Karpas-422 (cell line): Measurements from ENCODE around the gene MESP2. TPM values are rescaled to one million over a fixed set of nuclear protein-coding genes. Genes with fewer than 3 reads are reported as not detected.
"Not testable (repeated sequence)": the region's sequence is repeated elsewhere in the genome, so short reads cannot be mapped to it uniquely, and the experiment has no call there.

Experiments used
- DNase-seq: peaks from one replicate; pipeline ENCODE4 v3.0.0-alpha.2; 2015
- H2AFZ ChIP-seq: fragments of 200-600 bp; sonication (generic); 2 replicates; pipeline ENCODE4 v1.6.1; 2014; ENCODE audit warnings: antibody characterized with exemption, low read length, mixed read lengths
- H3K27ac ChIP-seq: fragments of 200-600 bp; sonication (generic); 2 replicates; pipeline ENCODE4 v1.5.1; 2014; ENCODE audit warnings: mild to moderate bottlenecking, low read length, moderate library complexity
- H3K27me3 ChIP-seq: fragments of 200-600 bp; sonication (generic); 2 replicates; pipeline ENCODE4 v1.6.1; 2014; ENCODE audit warnings: low read length, mixed read lengths
- H3K36me3 ChIP-seq: fragments of 200-600 bp; sonication (generic); 2 replicates; pipeline ENCODE4 v1.6.1; 2014; ENCODE audit warnings: low read length, mixed read lengths; ENCODE audit not compliant: insufficient read depth
- H3K4me1 ChIP-seq: fragments of 200-600 bp; sonication (generic); 2 replicates; pipeline ENCODE4 v1.6.1; 2014; ENCODE audit warnings: mild to moderate bottlenecking, low read length, mixed read lengths
- H3K4me2 ChIP-seq: fragments of 200-600 bp; sonication (generic); 2 replicates; pipeline ENCODE4 v1.6.1; 2014; ENCODE audit warnings: low read length, low read depth, mild to moderate bottlenecking; ENCODE audit not compliant: poor library complexity, severe bottlenecking
- H3K4me3 ChIP-seq: fragments of 200-600 bp; sonication (generic); 2 replicates; pipeline ENCODE4 v1.5.1; 2014; ENCODE audit warnings: mild to moderate bottlenecking, antibody characterized with exemption, low read length, mixed read lengths
- H3K79me2 ChIP-seq: fragments of 200-600 bp; sonication (generic); 2 replicates; pipeline ENCODE4 v1.6.1; 2014; ENCODE audit warnings: mild to moderate bottlenecking, low read length, mixed read lengths
- H3K9ac ChIP-seq: fragments of 200-600 bp; sonication (generic); 2 replicates; pipeline ENCODE4 v1.6.0; 2014; ENCODE audit warnings: low read length
- H3K9me2 ChIP-seq: fragments of 200-600 bp; sonication (generic), shearing (Covaris generic); replicated peaks from 2 replicates; pipeline ENCODE4 v1.6.0; 2014; ENCODE audit warnings: mild to moderate bottlenecking, low read length, moderate library complexity; ENCODE audit not compliant: insufficient read depth
- H3K9me3 ChIP-seq: fragments of 300-700, 200-600 bp; sonication (generic); 2 replicates; pipeline ENCODE4 v1.6.1; 2014; ENCODE audit warnings: low read length, mixed read lengths
- H4K20me1 ChIP-seq: fragments of 200-600 bp; sonication (generic); 2 replicates; pipeline ENCODE4 v1.6.1; 2014; ENCODE audit warnings: mild to moderate bottlenecking, antibody characterized with exemption, low read length, low read depth; ENCODE audit not compliant: insufficient read depth
- total RNA-seq: library from RNA; depleted of rRNA; stranded (reverse); fragments of >200 nt; shearing (Covaris generic); gene quantifications from 2 replicates; pipeline ENCODE4 v1.2.3, GENCODE V29; 2014; ENCODE audit warnings: low replicate concordance

The MESP2 gene
- total RNA-seq, 1 experiment from 2014 or later = not detected

DNA sequence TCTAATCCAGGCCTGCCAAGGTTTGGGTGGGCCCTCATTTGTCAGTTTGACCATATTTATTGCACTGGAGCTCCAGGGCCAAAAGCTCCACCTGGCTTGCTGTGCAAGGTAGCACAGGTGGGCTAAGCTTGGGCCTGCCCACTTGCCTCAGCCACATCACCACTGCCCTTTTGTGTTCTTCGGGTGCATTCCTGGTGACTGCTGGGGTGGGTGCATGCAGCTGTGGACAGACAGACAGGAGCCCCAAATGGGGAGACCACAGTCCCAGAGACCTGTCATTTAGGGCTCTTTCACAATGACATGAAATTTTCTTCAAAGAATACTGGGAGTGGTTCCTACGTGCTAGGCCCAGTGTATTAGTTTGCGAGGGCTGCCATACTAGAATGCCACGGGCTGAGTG lies 2.7 kb downstream of the MESP2 start:
- Histone ChIP-seq H3K4me1 (no peaks in the 10 kb centered on the region), H3K36me3 (no peaks in the 10 kb centered on the region), H3K9me3 (no peaks in the 10 kb centered on the region), H3K27me3 (no peaks in the 10 kb centered on the region), H3K9ac (no peak overlapping the region), H3K9me2 (no peaks in the 10 kb centered on the region), H3K4me2 (no peak overlapping the region), H2AFZ (no peak overlapping the region), H4K20me1 (no peaks in the 10 kb centered on the region), H3K4me3 (no peak overlapping the region), H3K27ac (no peak overlapping the region), H3K79me2 (no peaks in the 10 kb centered on the region)
- DNase-seq = no peak

DNA sequence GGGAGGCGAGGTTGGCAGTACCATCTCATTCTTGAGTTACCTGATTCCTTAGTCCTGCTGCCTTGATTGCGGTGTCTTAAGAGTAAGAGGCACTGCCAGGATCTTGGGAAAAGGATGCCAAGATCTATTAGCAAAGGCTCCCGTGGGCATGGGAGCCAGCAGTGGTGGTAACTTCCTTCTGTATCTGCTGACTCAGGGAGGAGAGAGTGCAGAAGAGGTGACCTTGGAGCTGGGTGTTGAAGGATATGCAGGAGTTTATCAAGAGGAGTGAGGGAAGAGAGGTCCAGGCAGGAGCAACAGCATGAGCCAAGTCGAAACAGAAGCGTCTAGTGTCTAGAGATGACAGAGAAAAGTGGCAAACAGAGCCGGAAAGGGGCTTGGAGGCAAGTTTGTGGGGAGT lies 4.5 kb downstream of the MESP2 start:
- Histone ChIP-seq H3K79me2 (no peaks in the 10 kb centered on the region), H3K4me2 (no peak overlapping the region), H4K20me1 (no peaks in the 10 kb centered on the region), H3K36me3 (no peaks in the 10 kb centered on the region), H3K9me3 (no peaks in the 10 kb centered on the region), H3K4me3 (no peak overlapping the region), H3K27ac (no peak overlapping the region), H3K27me3 (no peaks in the 10 kb centered on the region), H3K4me1 (no peaks in the 10 kb centered on the region), H2AFZ (no peak overlapping the region), H3K9me2 (no peaks in the 10 kb centered on the region), H3K9ac (no peak overlapping the region)
- no peak for DNase-seq

DNA sequence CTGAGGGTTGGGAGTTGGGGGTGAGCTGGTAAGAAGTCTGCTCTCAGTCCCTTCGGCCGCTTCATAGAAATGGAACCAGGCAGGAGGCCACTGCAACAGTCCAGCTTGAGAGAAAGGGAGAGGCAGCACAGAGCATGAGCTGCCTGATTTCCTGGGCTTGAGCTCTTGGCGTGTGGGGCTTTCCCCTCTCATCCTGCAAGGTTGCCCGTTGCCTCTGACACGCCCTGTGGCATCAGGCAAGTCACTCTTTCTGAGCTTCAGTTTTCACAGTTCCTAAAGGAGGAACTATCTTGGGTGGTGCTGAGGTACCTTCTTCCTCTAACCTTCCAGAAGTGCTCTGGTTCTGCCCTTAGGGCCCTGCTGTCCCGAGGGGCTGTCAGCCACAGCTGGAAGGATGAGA lies 4.9 kb downstream of the MESP2 start:
- Histone ChIP-seq H3K27me3 (no peaks in the 10 kb centered on the region), H4K20me1 (no peaks in the 10 kb centered on the region), H3K9ac (no peak overlapping the region), H3K9me3 (no peaks in the 10 kb centered on the region), H3K4me1 (no peaks in the 10 kb centered on the region), H3K4me3 (no peak overlapping the region), H3K4me2 (no peak overlapping the region), H2AFZ (no peak overlapping the region), H3K36me3 (no peaks in the 10 kb centered on the region), H3K9me2 (no peaks in the 10 kb centered on the region), H3K79me2 (no peaks in the 10 kb centered on the region), H3K27ac (no peak overlapping the region)
- DNase-seq = no peak

DNA sequence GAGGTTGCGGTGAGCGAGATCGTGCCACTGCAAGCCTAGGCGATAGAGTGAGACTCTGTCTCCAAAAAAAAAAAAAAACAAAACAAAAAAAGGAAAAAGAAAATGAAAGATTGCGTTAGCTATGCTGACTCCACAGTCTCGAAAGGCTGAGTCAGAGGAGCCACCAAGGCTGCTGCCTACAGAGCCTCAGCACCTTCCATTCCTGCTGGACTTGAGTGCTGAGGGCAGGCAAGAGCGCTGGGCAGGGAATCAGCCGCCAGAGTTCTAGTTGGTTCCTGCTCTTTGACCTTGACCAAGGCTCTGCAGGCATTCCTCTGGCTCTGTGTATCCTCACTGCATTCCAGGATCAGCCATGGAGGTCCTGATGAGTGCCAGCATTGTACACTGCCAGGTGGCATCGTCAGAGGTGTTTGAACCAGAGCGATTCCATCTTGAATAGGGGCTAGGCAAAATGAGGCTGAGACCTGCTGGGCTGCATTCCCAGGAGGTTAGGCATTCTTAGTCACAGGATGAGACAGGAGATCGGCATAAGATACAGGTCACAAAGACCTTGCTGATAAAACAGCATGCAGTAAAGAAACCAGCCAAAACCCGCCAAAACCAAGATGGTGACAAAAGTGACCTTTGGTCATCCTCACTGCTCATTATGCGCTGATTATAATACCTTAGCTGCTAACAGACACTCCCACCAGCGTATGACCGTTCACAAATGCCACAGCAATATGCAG lies 5.9 kb downstream of the MESP2 start:
- no peaks in the 10 kb centered on the region for H3K9me3 ChIP-seq
- H3K9me2 ChIP-seq = no peaks in the 10 kb centered on the region
- no peak overlapping the region for H3K4me2 ChIP-seq
- no peaks in the 10 kb centered on the region for H4K20me1 ChIP-seq
- no peaks in the 10 kb centered on the region for H3K4me1 ChIP-seq
- no peak for DNase-seq
- no peak overlapping the region for H3K9ac ChIP-seq
- H3K27ac ChIP-seq = no peak overlapping the region
- no peak overlapping the region for H3K4me3 ChIP-seq
- H3K27me3 ChIP-seq = no peaks in the 10 kb centered on the region
- H3K36me3 ChIP-seq = no peaks in the 10 kb centered on the region
- no peaks in the 10 kb centered on the region for H3K79me2 ChIP-seq
- H2AFZ ChIP-seq = no peak overlapping the region

DNA sequence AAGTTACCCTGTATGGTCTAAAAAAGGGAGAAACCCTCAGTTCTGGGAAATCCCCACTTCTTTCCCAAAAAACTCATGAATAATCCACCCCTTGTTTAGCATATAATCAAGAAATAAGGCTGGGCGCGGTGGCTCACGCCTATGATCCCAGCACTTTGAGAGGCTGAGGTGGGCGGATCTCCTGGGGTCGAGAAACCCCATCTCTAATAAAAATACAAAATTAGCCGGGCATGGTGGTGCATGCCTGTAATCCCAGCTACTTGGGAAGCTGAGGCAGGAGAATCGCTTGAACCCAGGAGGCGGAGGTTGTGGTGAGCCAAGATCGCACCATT lies 6.5 kb downstream of the MESP2 start:
- H2AFZ ChIP-seq, H3K4me2 ChIP-seq, H3K27me3 ChIP-seq, H3K9ac ChIP-seq, H4K20me1 ChIP-seq, H3K36me3 ChIP-seq, H3K27ac ChIP-seq, H3K4me1 ChIP-seq, H3K9me2 ChIP-seq, DNase-seq, H3K9me3 ChIP-seq, H3K79me2 ChIP-seq, H3K4me3 ChIP-seq: not testable (repeated sequence)

DNA sequence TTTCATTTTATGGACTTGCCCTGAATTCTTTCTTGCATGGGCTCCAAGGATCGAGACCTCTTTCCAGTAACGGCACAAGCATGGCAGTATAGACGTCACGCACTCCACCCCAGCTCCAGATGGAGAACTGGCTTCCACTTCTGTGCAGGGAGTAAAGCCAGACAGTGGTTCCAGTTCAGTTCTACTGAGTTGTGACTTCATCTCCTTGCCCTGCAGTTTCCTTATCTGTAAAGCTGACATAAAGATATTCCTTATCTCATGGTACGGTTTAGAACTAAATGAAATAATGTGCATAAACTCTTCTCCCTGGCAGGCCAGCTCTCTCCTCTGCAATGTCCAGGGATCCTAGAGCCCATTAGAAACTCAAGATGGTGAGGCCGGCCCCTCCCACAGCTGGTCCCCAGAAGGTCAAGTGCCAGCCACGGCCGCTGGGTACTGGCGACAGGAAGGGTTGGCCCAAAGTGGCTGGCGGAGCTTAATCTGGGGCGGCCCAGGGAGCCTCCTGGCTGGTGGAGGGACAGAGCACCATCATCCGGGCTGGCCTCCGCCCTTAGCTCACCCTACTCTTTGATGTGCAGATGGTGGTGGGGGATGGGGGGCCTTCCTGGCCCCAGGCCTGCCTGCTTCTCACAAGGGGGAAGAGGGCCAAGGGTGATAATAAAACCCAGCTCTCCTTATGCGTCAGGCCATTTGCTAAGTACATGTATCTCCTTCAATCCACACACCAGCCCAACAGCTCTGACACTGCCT lies 7.2 kb downstream of the MESP2 start:
- no peaks in the 10 kb centered on the region for H4K20me1 ChIP-seq
- H2AFZ ChIP-seq = no peak overlapping the region
- no peaks in the 10 kb centered on the region for H3K36me3 ChIP-seq
- H3K9me2 ChIP-seq = no peaks in the 10 kb centered on the region
- no peak for DNase-seq
- no peak overlapping the region for H3K27ac ChIP-seq
- H3K4me3 ChIP-seq = no peak overlapping the region
- no peak overlapping the region for H3K4me2 ChIP-seq
- no peaks in the 10 kb centered on the region for H3K27me3 ChIP-seq
- no peaks in the 10 kb centered on the region for H3K79me2 ChIP-seq
- H3K9me3 ChIP-seq = no peaks in the 10 kb centered on the region
- H3K4me1 ChIP-seq = no peaks in the 10 kb centered on the region
- H3K9ac ChIP-seq = no peak overlapping the region

DNA sequence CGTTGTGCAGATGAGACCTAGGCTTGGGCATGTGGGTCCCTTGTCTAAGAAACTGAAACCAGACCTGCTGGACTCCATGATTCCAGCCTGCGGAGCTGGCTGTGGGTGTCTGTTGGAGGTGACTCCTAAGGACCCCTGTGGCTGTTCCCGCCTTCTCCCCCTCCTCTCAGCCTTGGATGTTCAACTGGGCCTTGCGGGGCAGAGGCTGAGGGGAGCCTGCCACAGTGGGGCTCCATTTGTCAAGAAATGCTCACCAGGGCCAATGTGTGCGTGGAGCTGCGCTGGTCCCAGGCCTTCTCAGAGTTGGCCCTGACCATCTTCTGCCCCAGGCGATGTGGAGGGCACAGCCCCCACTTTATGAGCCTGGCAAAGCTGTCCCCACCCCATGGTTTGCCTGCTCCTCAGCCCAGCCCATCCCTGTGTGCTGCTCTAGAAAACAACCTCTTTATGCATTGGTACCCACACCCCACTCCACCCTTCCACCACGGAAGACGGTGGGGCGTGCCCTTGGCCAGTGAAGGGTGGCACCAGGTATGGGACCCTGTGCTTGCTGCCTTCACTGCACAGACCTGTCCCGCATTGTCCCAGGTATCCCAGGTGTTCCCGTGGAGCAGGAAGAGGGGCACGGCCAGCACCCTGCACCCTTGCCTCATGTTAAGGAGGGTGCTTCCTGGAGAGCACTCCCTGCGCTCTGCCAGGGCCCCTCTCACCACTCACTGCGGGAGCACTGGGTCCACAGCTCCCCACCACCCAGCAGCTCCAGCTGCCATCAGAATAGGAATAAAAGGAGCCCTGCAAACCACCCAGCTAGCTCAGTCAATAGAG lies 7.9 kb downstream of the MESP2 start:
- Histone ChIP-seq H3K79me2 (no peaks in the 10 kb centered on the region), H3K4me2 (no peak overlapping the region), H4K20me1 (no peaks in the 10 kb centered on the region)

DNA sequence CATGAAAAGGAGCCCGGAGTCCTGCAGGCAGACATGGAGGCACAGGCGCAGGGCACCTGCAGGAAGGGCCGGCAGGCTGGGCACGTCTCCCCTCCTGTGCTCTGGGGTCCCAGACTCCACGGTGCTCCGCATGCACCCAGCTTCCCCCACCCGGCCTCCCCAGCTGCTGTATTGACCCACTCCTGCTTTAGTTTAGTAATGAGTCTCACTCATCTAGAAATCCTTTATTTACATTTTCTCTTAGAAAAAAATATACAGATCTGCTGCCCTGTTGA lies 8.5 kb downstream of the MESP2 start:
- Histone ChIP-seq H3K9me3 (no peaks in the 10 kb centered on the region), H3K4me1 (no peaks in the 10 kb centered on the region), H2AFZ (no peak overlapping the region), H4K20me1 (no peaks in the 10 kb centered on the region), H3K27me3 (no peaks in the 10 kb centered on the region), H3K9me2 (no peaks in the 10 kb centered on the region), H3K4me2 (no peak overlapping the region), H3K9ac (no peak overlapping the region), H3K36me3 (no peaks in the 10 kb centered on the region), H3K79me2 (no peaks in the 10 kb centered on the region), H3K27ac (no peak overlapping the region), H3K4me3 (no peak overlapping the region)
- DNase-seq = no peak

More for the DNA sequence above, 7.9 kb downstream of the MESP2 start:
- Histone ChIP-seq H3K4me3 (no peak overlapping the region), H3K9ac (no peak overlapping the region), H3K36me3 (no peaks in the 10 kb centered on the region), H3K9me3 (no peaks in the 10 kb centered on the region), H3K9me2 (no peaks in the 10 kb centered on the region), H3K4me1 (no peaks in the 10 kb centered on the region), H2AFZ (no peak overlapping the region), H3K27me3 (no peaks in the 10 kb centered on the region), H3K27ac (no peak overlapping the region)
- DNase-seq = no peak
